ENCODE results near the gene GPR143.
"Not testable (repeated sequence)": the region's sequence is repeated elsewhere in the genome, so short reads cannot be mapped to it uniquely, and the experiment has no call there.

Gene GPR143

DNA sequence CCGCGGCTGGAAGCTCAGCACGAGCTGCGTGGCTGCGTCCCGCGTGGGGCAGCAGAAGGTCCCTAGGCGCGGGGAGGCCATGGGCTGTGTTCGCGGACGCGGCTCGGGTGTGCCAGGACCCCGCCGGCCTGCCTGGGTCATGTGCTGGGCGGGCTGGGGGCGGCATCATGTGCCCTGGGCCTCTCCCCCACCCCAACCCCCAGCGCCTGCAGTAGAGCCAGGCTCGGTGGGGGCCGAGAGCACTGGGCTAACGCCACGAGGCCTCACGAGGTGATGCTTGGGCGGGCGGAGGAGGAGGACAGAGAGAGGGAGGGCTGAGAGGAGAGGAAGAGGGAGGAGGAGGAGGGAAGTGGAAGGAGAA is at the start of gene GPR143:
Gene GPR143, minus strand, starts transcription at position 111 of the 361 bp plus-strand sequence. Its CDS starts 30 bp downstream, at position 81.
- DNase-seq (ENCODE audit: low read depth): no peak

DNA sequence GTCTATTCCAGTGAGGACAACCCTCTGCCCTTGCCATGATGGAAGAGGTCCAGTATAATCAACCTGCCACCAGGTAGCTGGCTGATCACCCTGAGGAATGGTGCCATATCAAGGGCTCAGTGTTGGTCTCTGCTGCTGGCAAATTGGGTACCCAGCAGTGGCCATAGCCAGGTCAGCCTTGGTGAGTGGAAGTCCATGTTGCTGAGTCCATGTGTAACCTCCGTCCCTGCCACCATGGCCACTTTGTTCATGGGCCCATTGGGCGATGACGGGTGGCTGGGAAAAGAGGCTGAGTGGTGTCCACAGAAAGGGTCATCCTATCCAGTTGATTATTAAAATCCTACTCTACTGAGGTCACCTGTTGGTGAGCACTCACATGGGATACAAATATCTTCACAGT is 45.4 kb upstream of the GPR143 start:
- DNase-seq (ENCODE audit: low read depth): not testable (repeated sequence)

DNA sequence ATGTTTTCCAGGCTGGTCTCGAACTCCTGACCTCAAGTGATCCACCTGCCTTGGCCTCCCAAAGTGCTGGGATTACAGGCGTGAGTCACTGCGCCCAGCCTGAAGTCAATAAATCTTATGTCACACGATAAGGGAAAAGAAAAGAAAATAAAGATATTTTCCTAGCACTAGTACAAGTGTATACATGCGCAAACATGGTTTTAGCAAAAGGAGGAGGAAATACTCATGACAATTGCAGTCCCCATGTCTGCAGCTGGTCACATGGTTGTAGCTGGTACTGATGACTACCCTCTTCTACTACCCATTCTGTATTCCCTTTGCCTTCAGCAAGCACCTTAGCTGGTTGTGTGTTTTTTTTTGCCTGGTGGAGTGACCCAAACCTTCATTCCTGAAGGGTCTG is 44.2 kb upstream of the GPR143 start:
- DNase-seq (ENCODE audit: low read depth): not testable (repeated sequence)

DNA sequence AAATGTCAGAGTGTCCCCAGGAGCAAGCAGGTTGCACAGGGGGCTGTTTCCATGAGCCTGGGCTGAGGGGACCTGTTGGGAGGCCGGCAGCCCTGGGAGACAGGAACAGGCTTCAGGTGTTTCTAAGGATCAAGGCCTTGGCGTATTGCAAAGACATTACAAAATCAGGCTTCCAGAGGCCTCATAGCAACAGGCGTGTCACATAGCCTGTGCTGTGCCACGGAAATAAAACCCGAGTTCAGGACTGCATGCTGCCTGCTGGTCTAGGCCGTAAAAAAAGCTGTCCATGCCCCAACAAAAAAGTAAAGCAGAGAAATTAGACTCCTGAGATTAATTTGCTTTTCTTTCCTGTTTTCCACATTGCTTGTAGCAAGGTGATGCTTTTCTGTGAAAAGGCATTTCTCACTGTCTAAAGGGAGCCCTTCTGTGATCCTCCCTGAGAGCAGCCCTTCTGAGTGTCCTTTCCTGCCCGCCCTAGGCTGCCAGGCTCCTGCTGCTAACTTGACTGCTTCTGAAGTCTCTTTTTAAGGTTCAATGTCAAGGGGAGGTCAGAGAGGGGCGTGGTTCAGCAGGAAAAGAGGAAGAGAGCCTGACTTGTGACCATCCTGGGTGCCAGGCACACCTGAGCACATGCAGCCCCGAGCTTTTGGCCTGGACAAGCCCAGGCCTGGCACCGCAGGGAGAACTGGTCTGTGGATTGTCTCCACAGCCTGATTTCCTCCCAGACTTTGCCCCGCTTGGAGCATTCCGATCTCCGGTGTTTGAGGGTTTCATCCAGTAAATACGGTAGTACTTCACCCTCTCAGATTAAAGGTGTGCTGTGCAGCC is 41.9 kb upstream of the GPR143 start:
- DNase-seq (ENCODE audit: low read depth): no peak

DNA sequence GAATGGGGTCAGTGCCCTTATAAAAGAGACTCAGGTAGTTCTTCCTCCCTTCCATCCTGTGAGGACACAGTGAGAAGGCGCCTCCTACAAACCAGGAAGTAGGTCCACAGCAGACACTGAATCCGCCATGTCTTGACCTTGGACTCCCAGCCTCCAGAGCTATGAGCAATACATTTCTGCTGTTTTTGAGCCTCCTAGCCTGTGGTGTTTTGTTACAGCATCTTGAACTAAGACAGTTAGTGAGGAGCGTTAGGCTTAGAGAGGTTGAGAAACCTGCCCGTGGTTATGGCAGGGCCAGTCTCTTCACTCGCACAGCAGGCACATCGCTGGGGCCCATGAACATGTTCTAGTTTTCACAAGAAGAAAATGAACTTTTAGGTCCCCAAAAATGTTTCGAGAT is 40.3 kb upstream of the GPR143 start:
- no peak for DNase-seq (ENCODE audit: low read depth)

DNA sequence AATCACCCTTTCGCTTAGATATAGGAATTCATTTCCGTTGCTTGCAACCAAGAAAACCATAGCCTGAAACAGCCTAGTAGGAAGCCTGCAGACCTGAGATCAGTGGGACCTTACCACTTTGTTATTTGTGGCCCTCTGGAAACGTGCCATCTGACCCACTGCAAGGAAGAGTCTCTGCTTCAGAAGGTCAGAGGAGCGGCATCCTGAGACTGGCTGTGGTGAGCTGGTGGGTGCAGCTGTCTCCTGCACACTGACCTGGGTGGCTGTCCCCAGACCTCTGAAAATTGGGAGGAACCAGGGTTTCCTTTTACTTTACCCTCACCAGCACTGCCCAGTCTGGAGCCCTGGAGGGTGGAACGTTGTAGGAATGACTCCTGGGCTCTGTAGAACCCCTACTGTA is 38.8 kb upstream of the GPR143 start:
- no peak for DNase-seq (ENCODE audit: low read depth)

DNA sequence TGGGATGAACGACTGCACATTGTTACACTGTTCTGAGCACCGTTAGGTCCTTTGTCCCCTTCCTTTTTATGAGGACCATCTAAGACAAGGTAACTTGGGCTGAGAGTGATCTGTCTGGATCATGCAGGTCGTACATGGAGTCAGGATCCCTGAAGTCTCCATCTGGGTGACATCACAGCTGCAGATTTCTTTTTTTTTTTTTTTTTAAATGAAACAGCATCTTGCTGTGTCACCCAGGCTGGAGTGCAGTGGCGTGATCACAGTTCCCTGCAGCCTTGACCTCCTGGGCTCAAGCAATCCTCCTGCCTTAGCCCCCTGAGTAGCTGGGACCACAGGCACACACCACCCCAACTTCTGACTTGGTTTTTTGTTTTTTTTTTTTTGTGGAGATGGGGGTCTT is 37.1 kb upstream of the GPR143 start:
- no peak for DNase-seq (ENCODE audit: low read depth)

DNA sequence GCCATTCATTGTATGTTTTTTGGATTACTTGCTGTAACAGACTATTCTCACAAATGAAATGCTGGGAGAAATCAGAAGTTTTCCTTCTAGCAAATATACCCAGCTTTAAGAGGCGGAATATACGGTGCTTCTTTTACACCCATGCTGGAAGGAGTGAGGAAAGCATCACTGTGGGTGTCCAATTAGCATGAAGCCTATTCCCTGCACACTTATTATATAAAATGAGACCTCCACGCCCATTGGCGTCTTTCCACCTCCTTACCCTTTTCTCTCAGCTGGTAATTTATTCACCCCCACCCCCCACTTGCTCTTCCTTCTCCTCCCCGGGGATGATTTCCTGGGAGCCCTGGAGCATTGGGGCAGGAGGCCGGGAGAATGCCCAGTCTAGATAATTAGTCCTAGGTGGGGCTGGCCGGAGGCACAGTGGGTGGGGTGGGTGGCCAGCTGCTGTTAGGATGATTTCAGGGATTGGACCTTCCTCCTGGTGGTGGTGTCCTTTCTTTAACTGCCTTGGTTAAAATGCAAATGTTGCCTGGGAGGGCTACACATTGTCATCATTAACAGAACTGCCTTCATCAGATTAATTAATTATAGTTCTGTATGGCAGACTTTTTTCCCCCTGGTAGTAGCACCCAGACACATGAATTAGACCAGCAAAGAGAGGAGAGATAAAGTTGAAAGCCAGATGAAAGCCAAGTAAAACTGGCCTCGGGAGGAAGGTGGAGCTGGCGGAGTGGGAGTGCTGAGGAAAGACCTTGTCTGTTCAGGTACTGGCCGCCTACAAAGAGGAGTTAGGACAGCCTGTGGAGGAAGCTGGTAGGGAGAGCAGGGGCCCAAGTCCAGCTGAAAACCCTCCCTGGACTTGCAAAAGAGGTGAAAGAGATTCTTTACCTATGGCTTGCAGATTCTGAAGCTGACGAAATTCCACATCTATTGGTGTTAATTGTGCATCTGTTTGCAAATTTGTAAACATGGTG is 32.0 kb upstream of the GPR143 start:
- no peak for DNase-seq (ENCODE audit: low read depth)

DNA sequence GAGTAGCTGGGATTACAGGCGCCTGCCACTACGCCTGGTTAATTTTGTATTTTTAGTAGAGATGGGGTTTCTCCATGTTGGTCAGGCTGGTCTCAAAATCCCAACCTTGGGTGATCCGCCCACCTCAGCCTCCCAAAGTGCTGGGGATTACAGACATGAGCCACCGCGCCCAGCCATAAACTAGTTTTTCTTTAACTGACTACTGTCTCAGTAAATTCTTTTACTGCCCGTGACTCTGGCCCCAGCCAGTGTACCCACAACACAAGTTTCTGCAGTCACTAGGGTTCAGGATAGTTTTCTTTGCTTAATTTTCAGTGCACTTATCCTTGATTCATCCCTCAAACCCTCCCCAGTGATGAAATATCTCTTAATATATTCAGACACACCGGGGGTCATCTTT is 28.8 kb upstream of the GPR143 start:
- no peak for DNase-seq (ENCODE audit: low read depth)

DNA sequence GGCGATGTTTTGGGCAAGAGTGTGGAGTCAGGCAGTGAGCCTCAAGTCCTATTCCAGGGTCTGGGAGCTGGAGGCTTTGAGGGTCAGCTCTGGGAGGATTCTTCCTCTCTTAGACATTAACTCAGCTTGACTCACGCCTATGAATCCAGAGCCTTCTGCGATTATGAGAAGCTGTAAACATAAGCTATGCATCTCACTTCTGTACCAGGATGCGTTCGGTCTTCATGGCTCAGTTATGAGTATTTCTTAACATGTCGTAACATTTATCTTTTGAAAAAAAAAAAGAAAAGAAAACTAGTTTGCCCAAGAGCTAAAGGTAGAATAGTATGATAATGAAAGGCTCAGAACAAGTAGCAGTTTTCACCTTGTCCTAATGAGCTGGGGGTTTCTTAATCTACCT is 25.2 kb upstream of the GPR143 start:
- DNase-seq (ENCODE audit: low read depth): no peak

DNA sequence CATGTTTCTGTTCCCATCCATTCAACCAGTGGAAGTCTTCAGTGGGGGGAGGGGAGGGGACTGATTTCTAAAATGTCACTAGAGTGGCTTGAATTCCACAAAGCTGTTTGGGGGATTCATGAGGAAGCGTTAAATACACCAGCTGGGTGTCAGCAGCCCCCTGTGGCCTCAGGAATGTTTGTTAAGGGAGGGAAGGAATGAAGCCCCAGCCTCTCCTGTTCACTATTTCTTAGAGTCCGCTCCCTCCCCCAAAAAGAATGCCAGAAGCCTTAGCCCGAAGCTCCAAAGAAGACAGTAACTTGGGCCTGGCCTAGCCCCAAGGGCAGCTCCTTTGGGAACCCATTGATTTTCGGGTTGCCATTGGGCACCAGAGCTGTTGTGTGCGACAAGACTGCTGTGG is 23.9 kb upstream of the GPR143 start:
- DNase-seq (ENCODE audit: low read depth): no peak

DNA sequence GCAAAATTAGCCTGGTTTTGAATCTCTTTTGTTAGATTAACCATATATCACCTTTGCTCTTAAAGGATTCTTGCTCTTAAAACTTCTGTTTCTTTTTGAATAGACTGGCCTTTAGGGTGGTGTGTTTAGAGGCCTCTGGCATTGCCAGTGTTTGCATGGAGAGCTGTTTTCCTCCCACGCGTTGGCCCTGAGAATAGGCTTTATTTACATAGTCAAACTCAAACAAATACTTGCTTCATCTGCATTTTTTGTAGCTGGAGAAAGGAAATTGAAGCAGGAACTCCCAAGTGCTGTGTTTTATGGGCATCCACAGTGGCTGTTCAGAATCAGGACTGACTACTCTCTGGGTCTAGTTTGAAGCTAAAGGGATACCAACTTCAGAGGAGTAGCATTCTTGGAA is 23.3 kb upstream of the GPR143 start:
- no peak for DNase-seq (ENCODE audit: low read depth)

DNA sequence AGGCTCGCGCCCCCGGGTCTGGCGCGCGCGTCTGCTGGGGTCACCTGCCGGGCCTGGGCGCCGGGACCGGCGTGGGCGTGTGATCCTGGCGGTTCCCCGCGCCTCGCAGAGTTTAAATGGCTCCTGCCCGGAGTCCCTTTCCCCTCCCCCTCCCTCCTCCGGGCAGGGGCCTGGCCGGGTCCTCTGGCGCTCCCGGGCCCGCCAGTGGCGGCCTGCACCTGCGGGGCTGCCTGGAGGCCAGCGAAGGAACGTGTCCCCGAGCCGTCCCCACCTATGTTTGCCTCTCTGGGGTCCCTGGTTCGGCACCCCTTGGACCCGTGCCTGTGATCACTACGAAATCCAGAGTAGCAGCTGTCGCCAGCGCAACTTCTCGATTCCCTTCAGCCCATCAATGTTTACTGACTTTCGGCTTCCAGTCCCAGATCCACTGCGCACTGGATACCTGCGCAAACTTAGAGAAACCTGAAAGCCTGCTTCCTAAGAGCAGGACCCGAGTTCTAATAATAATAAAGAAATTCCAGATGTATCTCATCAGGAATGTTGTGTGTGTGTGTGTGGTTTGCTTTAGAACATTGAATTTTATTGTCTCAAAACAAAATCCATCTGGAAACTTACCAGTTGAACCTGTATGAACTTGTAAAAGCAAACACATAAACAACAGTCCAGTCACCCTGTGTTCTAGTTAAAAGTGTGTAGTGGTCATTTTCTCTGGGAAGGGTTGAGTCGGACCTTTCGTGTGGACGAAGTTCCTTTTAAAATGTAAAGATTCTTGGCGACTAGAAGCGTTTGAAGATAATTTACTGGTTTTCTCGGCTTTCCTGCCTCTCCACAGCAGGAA is 21.4 kb upstream of the GPR143 start:
- DNase-seq (ENCODE audit: low read depth): no peak

DNA sequence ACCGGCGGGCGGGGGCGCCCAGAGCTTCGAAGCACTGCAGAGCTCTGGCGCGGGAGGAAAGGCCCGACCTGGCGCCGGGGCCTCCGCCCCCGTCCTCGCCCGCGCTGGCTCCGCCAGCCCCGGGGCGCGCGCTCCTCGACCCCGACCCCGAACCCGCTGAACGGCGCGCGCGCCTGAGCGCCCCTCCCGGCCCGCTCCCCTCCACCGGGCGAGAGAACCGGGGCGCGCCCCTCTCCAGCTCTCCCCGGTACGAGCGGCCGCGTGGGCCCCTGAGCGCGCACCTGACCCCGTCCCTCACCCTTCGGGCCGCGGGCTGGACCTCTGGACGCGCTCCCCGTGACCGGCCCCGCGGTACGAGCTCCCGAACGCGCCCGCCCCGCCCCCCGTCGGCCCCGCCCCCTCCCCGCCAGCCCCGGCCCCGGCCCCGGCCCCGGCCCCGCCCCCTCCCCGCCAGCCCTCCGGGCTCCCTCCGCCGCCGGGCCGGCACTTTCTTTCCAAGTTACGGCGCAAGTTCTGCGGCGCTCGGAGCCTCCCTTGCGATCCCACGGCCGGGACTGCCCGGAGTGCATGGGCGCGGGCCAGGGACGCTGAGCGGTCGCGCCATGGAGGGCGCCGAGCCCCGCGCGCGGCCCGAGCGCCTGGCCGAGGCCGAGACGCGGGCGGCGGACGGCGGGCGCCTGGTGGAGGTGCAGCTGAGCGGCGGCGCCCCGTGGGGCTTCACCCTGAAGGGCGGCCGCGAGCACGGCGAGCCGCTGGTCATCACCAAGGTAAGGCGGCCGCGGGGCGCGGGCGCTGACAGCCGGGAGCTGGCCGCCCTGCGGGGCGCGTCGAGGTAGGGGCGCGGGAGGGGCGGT is 20.5 kb upstream of the GPR143 start, which contains the start of gene SHROOM2:
Gene SHROOM2, plus strand, starts transcription at position 486 of the 854 bp plus-strand sequence. Its CDS starts 117 bp downstream, at position 603.
- DNase-seq (ENCODE audit: low read depth): no peak

DNA sequence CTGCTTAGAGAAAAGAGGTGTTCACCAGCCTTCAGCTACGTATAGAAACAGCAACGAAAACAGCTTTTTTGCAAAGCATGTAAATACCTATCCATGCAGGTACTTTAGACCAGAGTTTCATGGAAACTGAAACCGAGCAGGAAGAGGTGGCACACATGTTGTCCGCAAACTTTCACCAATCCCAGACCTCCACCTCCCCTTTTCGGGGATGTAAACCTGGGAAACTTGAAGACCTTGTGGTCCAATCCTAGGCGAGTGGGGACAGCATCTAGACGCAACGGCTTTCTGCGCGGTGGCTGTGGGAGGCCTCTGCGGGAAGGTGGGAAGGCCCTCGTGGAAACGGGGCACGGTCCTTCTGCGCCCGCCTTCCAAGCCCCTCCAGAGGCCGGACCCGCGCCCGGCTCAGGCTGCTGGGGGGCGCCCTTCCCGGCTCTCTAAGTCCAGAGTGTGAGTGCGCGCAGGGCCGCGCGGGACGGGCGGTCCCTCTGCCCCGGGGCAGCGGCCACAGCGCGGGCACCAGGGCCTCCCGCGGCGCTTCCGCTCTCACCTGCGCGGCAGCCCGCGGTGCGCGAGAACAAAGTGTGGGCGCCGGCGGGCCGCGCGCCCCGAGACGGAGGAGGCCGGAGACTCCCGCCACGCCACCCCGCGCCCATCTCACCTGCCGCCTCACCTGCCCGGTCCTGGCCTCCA is 19.8 kb upstream of the GPR143 start:
- DNase-seq (ENCODE audit: low read depth): no peak

DNA sequence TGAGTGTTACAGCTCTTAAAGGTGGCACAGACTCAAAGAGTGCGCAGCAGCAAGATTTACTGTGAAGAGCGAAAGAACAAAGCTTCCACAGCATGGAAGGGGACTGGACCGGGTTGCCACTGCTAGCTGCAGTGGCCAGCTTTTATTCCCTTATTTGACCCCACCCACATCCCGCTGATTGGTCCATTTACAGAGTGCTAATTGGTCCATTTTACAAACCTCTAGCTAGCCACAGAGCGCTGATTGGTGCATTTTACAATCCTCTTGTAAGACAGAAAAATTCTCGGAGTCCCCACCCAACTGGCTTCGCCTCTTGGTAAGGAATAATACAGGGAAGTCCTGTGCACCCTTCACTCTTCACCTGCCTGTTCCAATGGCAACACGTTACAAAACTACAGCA is 18.7 kb upstream of the GPR143 start:
- no peak for DNase-seq (ENCODE audit: low read depth)

DNA sequence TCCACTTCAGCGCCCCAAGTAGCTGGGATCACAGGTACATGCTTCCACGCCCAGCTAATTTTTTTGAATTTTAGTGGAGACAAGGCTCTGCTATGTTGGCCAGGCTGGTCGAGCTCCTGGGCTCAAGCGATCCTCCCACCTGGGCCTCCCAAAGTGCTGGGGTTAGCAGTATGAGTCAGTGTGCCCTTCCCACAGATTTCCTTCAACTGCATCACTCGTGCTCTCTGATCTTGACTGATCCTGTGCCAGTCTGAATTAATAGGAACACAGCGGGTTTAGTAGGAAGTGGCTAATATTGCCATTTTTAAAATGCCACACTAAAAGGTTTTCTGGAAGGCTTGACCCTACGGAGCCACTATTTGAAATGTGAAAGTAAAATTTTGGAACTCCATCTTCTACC is 16.3 kb upstream of the GPR143 start:
- DNase-seq (ENCODE audit: low read depth): no peak

DNA sequence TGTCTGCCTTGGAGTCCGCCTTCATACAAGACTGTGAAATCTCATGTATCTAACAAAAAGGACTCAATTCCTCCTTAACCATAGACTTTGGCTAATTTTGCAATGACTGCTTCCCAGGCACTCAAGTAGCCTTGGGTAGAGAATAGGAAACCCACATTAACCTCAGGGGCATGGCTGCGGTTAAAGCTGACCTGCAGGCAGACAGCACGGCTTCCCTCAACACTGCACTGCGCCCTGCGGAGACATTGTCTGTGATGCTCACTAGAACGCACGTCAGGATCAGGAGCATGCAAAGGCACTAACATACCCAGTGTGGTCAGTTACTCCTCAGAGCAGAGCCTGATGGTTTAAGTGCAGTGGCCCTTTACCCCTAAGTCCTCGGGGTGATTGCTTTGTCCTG is 10.3 kb upstream of the GPR143 start:
- DNase-seq (ENCODE audit: low read depth): no peak

DNA sequence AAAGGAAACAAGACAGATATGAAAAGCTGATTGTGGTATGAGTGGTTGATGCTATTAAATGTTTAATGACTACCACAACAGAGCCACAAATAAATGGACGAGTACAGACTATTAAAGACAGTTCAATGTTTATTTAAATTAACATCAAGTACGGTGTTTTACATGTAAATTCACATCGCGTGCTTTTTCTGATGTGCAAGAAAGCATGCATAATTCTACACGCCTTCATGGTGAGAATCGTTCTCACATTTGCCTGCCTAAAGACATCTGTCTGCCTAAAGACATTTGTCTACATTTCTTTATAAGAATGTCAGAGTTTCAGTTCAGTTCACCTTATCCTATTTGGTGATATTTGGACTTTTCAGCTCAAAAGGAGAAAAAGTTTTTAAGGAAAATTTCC is 7.3 kb upstream of the GPR143 start:
- DNase-seq (ENCODE audit: low read depth): no peak

DNA sequence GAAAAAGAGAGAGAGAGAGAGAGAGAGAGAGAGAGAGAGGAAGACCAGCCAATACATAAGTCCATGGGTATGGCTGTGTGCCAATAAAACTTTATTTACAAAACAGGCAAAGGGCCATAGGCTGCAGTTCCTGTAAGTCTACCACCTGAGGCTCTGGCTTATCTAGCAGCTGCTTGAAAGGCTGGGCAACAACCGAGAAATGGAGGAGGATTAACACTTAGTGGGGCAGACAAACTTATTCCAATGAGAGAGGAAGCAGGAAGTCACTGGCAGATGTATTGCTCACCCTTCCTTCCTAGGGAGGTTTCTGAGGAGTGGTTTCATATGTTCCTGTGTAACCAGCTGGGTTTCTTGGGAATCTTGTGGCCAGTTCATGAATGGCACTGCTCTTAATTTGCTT is 4.7 kb upstream of the GPR143 start:
- no peak for DNase-seq (ENCODE audit: low read depth)
